BLaER1 (cell line): ENCODE data around the gene APLF.
"Not testable (repeated sequence)": the region's sequence is repeated elsewhere in the genome, so short reads cannot be mapped to it uniquely, and the experiment has no call there.

ENCODE experiments used
- H3K27ac ChIP-seq: shearing (Covaris generic); formaldehyde crosslinking; 2 replicates; pipeline ENCODE4 v1.8.1; 2022
- H3K27me3 ChIP-seq: shearing (Covaris generic); formaldehyde crosslinking; 2 replicates; pipeline ENCODE4 v1.8.1; 2022
- H3K36me3 ChIP-seq: shearing (Covaris generic); formaldehyde crosslinking; 2 replicates; pipeline ENCODE4 v1.8.1; 2022
- H3K4me1 ChIP-seq: shearing (Covaris generic); formaldehyde crosslinking; 2 replicates; pipeline ENCODE4 v1.8.1; 2022
- H3K4me2 ChIP-seq: shearing (Covaris generic); formaldehyde crosslinking; 2 replicates; pipeline ENCODE4 v1.8.1; 2022
- H3K4me3 ChIP-seq: shearing (Covaris generic); formaldehyde crosslinking; 2 replicates; pipeline ENCODE4 v1.8.1; 2022
- H3K9ac ChIP-seq: shearing (Covaris generic); formaldehyde crosslinking; 2 replicates; pipeline ENCODE4 v1.8.1; 2022
- H3K9me3 ChIP-seq: shearing (Covaris generic); formaldehyde crosslinking; 2 replicates; pipeline ENCODE4 v1.8.1; 2022
- H4K20me1 ChIP-seq: shearing (Covaris generic); formaldehyde crosslinking; 2 replicates; pipeline ENCODE4 v1.8.1; 2022
- Cebpa-rat ChIP-seq: shearing (Covaris generic); IDR thresholded peaks from 2 replicates; pipeline ENCODE4 v1.8.1; 2022

Gene APLF

DNA sequence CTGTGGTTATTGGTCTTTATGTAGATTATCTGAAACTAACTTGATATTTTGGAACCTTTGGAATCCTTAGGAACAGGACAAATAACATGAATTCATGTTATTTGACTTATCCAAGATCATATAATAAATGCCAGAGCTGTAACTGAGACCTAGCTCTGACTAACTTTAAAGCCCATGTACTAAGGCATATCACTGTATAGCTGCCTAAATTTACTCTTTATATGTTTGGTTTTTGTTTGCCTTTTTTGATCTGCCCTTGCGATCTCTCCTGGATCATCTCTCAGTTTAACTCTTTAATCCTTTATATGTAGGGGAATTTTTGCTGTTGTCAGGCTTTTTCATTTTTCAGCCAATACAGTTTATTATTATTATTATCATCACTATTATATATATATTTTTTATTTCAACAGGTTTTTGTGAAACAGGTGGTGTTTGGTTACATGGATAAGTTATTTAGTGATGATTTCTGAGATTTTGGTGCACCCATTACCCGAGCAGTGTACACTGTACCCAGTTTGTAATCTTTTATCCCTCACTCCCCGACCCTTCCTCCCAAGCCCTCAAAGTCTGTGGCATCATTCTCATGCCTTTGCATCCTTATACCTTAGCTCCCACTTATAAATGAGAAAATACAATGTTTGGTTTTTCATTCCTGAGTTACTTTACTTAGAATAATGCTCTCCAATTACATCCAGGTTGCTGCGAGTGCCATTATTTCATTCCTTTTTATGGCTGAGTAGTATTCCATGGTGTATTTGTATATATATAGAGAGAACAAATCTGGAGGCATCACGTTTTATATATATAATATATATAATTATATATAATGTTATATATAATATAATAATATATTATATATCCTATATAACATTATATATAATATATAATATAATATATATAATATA lies 48.9 kb downstream of the APLF start:
- H3K4me2 ChIP-seq, result no peak overlapping the region
- H3K36me3 ChIP-seq, result no peaks in the 10 kb centered on the region
- peaks cover 19% of the 10 kb centered on the region for H3K4me1 ChIP-seq
- H3K27me3 ChIP-seq, result no peaks in the 10 kb centered on the region
- no peak overlapping the region for H3K4me3 ChIP-seq
- no peak for TF ChIP-seq Cebpa-rat
- H3K9me3 ChIP-seq, result 0 out of 2 replicates have a peak, but pooled peaks cover 6% of the 10 kb centered on the region
- no peak overlapping the region for H3K9ac ChIP-seq
- no peak overlapping the region for H3K27ac ChIP-seq
- no peaks in the 10 kb centered on the region for H4K20me1 ChIP-seq

DNA sequence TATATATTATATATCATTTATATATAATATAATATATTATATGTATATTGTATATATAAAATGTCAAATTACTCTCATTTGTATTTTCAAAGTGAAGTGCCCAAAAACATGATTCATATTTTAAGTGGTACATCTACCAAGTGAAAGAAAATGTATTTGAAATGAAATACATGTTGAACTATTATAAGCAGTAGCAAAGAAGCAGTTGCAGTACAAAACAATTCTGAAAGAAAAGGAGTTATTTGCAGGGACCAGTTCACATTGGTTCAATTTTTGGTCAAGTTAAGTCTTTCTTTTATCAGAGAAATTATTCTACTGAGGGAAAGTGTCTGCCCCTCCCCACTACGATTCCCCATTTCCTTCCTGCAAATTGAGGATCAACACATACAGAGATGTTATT lies 51.9 kb downstream of the APLF start:
- Histone ChIP-seq H3K4me1 (no peaks in the 10 kb centered on the region), H4K20me1 (no peaks in the 10 kb centered on the region), H3K36me3 (no peaks in the 10 kb centered on the region), H3K27me3 (no peaks in the 10 kb centered on the region), H3K9ac (no peak overlapping the region), H3K9me3 (0 out of 2 replicates have a peak, but pooled peaks cover 4% of the 10 kb centered on the region), H3K27ac (no peak overlapping the region), H3K4me2 (no peak overlapping the region), H3K4me3 (no peak overlapping the region)
- no peak for TF ChIP-seq Cebpa-rat

DNA sequence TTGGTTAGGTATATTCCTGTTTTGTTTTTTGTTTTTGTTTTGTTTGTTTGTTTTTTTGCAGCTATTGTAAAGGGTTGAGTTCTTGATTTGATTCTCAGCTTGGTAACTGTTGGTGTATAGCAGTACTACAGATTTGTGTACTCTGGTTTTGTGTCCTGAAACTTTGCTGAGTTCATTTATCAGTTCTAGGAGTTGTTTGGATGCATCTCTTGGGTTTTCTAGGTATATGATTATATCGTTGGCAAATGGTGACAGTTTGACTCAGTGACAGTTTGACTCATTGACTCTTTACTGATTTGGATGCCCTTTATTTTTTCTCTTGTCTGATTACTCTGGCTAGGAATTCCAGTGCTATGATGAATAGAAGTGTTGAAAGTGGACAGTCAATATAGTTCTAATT lies 53.7 kb downstream of the APLF start:
- no peak for TF ChIP-seq Cebpa-rat
- H3K27ac ChIP-seq, result no peak overlapping the region

DNA sequence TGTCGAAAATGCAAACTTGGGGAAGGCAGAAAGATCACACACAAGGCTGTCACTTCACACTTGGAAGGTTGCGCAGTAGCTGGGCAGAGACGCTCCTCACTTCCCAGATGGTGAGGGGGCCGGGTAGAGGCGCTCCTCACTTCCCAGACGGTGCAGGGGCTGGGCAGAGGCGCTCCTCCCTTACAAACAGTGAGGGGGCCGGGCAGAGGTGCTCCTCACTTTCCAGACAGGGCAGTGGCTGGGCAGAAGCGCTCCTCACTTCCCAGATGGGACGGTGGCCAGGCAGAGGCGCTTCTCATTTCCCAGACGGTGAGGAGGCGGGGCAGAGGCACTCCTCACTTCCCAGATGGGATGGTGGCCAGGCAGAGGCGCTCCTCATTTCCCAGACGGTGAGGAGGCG lies 59.6 kb downstream of the APLF start:
- Histone ChIP-seq H3K9me3 (peaks cover 21% of the 10 kb centered on the region), H3K36me3 (peaks cover 23% of the 10 kb centered on the region)
- H3K27me3 ChIP-seq, H3K27ac ChIP-seq, H3K9ac ChIP-seq, H3K4me1 ChIP-seq, H3K4me3 ChIP-seq, H3K4me2 ChIP-seq, H4K20me1 ChIP-seq: not testable (repeated sequence)

More for the DNA sequence above, 53.7 kb downstream of the APLF start:
- Histone ChIP-seq H3K9ac (no peak overlapping the region), H4K20me1 (no peaks in the 10 kb centered on the region), H3K4me3 (no peak overlapping the region), H3K9me3 (no peaks in the 10 kb centered on the region), H3K4me2 (no peak overlapping the region), H3K27me3 (no peaks in the 10 kb centered on the region), H3K4me1 (no peaks in the 10 kb centered on the region), H3K36me3 (no peaks in the 10 kb centered on the region)

DNA sequence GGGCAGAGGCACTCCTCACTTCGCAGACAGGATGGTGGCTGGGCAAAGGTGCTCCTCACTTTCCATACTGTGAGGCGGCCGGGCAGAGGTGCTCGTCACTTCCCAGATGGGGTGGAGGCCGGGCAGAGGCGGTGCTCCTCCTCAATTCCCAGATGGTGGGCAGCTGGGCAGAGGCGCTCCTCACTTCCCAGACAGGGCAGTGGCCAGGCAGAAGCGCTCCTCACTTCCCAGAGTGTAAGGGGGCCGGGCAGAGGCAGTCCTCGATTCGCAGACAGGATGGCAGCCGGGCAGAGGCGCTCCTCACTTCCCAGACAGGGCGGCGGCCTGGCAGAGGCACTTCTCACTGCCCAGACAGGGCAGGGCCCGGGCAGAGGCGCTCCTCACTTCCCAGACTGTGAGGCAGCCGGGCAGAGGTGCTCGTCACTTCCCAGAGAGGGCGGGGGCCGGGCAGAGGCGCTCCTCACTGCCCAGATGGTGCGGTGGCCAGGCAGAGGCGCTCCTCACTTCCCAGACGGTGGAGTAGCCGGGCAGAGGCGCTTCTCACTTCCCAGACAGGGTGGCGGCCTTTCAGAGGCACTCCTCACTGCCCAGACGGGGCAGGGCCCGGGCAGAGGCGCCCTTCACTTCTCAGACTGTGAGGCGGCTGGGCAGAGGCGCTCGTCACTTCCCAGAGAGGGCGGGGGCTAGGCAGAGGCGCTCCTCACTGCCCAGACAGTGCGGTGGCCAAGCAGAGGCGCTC lies 60.1 kb downstream of the APLF start:
- H3K9ac ChIP-seq, H3K27ac ChIP-seq, H3K4me1 ChIP-seq, H4K20me1 ChIP-seq, H3K27me3 ChIP-seq, H3K4me3 ChIP-seq, H3K4me2 ChIP-seq: not testable (repeated sequence)
- Histone ChIP-seq H3K36me3 (peaks cover 23% of the 10 kb centered on the region), H3K9me3 (peaks cover 21% of the 10 kb centered on the region)

DNA sequence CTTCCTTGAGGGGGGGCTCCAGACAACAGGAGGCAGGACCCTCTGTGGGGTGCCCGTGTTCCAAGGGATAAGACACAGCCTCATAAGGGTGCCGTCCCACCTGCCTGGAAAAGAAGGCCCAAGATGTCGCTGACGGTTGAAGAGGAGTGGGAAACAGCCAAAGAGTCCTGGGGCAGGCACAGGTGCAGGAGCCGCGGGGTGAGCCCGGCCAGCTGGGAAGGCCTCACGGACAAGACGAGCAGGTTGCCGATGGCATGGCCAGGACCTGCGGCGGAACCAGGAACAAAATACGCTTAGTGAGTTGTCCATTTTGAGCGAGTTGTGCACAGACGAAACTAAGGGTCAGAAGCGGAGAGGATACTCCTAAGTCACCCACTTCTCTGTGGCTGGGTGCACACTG lies 61.8 kb downstream of the APLF start:
- H4K20me1 ChIP-seq, H3K27me3 ChIP-seq, H3K4me3 ChIP-seq, H3K27ac ChIP-seq, H3K4me2 ChIP-seq, H3K4me1 ChIP-seq, H3K9ac ChIP-seq: not testable (repeated sequence)
- Histone ChIP-seq H3K36me3 (peaks cover 23% of the 10 kb centered on the region), H3K9me3 (peaks cover 21% of the 10 kb centered on the region)

DNA sequence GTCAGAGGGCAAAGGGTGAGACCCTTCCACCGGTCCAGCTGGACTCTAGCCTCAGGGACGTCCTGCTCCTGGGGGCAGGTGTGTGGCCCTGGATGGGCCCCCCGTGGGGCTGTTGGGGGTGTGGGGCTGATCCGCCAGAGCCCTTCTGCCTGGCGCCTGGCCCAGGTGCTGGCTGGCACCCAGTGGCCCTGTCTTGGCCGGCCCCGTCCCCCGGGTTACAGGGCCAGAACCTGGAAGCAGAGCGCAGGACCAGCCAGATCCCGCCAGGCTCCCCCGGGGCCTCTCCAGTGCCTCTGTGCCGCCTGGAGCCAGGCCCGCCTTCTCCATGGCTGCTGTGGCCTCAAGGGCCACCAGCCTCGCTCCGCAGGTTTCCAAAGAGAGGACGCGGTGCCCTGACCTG lies 62.3 kb downstream of the APLF start:
- H3K36me3 ChIP-seq, result peaks cover 23% of the 10 kb centered on the region
- not testable (repeated sequence) for H3K9ac ChIP-seq, H3K4me2 ChIP-seq, H3K27ac ChIP-seq, H3K27me3 ChIP-seq, H3K4me3 ChIP-seq, H3K4me1 ChIP-seq, H4K20me1 ChIP-seq
- H3K9me3 ChIP-seq, result peaks cover 21% of the 10 kb centered on the region

DNA sequence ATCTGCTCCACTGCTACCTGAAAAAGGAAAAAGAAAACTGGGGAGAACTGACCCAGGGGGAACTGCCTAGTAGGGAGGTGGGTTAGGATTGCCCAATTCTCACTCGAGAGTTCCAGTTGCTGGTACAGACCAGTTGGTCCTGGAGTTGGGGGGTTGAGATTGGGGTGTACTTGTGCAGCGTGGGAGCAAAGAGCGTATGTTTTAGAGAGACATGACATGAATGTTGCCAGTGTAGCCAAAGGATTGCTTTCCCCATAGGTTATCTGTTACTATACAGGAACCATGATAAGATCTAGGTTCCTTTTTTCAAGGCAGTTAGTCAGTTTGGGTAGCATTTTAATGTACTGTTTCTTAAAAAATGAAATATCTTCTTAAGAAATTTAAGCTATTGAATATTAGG lies 68.6 kb downstream of the APLF start:
- Histone ChIP-seq H3K9me3 (no peaks in the 10 kb centered on the region), H3K36me3 (no peaks in the 10 kb centered on the region), H3K9ac (no peak overlapping the region), H3K27me3 (no peaks in the 10 kb centered on the region), H3K4me3 (no peak overlapping the region), H4K20me1 (no peaks in the 10 kb centered on the region), H3K4me2 (no peak overlapping the region), H3K27ac (no peak overlapping the region), H3K4me1 (no peaks in the 10 kb centered on the region)
- no peak for TF ChIP-seq Cebpa-rat

DNA sequence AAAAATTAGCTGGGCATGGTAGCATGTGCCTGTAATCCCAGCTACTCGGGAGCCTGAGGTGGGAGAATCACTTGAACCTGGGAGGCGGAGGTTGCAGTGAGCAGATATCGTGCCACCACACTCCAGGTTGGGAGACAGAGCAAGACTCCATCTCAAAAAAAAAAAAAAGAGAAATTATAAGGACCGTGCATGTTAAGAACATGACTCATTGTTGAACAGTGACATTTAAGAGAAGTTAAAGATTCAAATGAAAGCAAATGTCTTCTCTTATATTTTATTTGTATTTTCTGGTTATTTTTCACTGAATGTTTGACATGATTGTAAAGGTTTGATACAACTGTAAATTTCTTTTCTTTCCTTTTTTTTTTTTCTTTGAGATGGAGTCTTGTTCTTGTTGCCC lies 69.6 kb downstream of the APLF start:
- H3K36me3 ChIP-seq, result no peaks in the 10 kb centered on the region
- no peaks in the 10 kb centered on the region for H3K27me3 ChIP-seq
- H3K4me1 ChIP-seq, result no peaks in the 10 kb centered on the region
- H3K9ac ChIP-seq, result no peak overlapping the region
- no peak for TF ChIP-seq Cebpa-rat
- no peaks in the 10 kb centered on the region for H4K20me1 ChIP-seq
- no peak overlapping the region for H3K4me2 ChIP-seq
- no peak overlapping the region for H3K27ac ChIP-seq
- H3K4me3 ChIP-seq, result no peak overlapping the region
- H3K9me3 ChIP-seq, result peaks cover 8% of the 10 kb centered on the region; the same call in 1 of the 2 replicates

DNA sequence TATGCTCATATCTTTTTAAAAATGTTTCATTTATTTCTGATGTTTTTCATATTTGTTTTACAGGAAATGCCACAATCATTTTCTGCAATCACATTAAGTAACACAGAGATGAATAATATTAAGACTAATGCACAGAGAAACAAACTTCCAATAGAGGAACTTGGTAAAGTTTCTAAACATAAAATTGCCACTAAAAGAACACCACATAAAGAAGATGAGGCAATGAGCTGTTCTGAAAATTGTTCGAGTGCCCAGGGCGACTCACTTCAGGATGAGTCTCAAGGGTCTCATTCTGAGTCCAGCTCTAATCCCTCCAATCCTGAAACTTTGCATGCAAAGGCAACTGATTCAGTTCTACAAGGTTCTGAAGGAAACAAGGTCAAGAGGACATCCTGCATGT lies 70.4 kb downstream of the APLF start:
- TF ChIP-seq Cebpa-rat, result no peak
- H3K27me3 ChIP-seq, result no peaks in the 10 kb centered on the region
- no peak overlapping the region for H3K4me3 ChIP-seq
- H3K9me3 ChIP-seq, result peaks cover 8% of the 10 kb centered on the region; the same call in 1 of the 2 replicates
- no peaks in the 10 kb centered on the region for H4K20me1 ChIP-seq
- H3K4me1 ChIP-seq, result no peaks in the 10 kb centered on the region
- no peak overlapping the region for H3K27ac ChIP-seq
- H3K4me2 ChIP-seq, result no peak overlapping the region
- no peak overlapping the region for H3K9ac ChIP-seq
- H3K36me3 ChIP-seq, result no peaks in the 10 kb centered on the region
